ENCODE data around the gene DNAH10.

Gene DNAH10

DNA sequence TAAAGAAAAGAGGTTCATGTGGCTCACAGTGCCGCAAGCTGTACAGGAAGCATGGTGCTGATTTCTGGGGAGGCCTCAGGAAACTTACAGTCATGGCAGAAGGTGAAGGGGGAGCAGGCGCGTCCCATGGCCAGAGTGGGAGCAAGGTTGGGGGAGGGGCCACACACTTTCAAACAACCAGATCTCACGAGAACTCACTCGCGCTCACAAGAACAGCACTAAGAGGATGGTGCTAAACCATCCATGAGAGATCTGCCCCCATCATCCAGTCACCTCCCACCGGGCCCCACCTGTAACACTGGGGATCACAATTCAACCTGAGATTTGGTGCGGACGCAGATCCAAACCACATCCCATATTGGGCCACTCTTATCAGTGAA is 130.1 kb downstream of the DNAH10 start:
- Histone ChIP-seq H3K9me3 (ENCODE audit: control insufficient read depth, insufficient read depth, low read length) (no peaks in the 10 kb centered on the region), H3K36me3 (ENCODE audit: control insufficient read depth, insufficient read depth, low read length) (no peaks in the 10 kb centered on the region), H3K4me1 (ENCODE audit: control insufficient read depth, insufficient read depth, low read length) (no peaks in the 10 kb centered on the region), H3K9ac (ENCODE audit: low read depth, low read length) (no peak overlapping the region), H3K27me3 (ENCODE audit: control insufficient read depth, insufficient read depth, low read length) (no peaks in the 10 kb centered on the region), H3K4me3 (ENCODE audit: low read depth, low read length) (no peak overlapping the region)

DNA sequence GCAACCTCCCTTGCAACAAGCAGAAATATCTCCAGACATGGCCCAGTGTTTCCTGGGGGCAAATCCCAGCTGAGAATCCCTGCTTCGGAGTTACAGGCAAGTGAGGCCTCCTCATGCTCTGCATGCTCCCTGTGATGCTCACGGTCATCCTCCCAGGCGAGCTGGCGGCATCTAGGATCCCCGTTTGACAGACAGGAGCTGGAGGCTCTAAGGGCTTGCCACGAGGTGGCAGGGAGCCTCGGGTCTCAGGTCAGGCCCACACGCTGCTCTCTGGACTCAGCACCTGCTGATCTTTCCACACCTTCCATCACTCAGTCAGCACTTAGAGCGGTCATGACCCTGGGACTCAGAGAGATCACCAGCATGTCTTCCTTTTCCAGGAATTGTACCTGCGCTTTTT is 130.8 kb downstream of the DNAH10 start:
- no peak overlapping the region for H3K4me3 ChIP-seq (ENCODE audit: low read depth, low read length)
- H3K27me3 ChIP-seq (ENCODE audit: control insufficient read depth, insufficient read depth, low read length), result no peaks in the 10 kb centered on the region
- H3K36me3 ChIP-seq (ENCODE audit: control insufficient read depth, insufficient read depth, low read length), result no peaks in the 10 kb centered on the region
- no peaks in the 10 kb centered on the region for H3K4me1 ChIP-seq (ENCODE audit: control insufficient read depth, insufficient read depth, low read length)
- H3K9me3 ChIP-seq (ENCODE audit: control insufficient read depth, insufficient read depth, low read length), result no peaks in the 10 kb centered on the region
- H3K9ac ChIP-seq (ENCODE audit: low read depth, low read length), result no peak overlapping the region

DNA sequence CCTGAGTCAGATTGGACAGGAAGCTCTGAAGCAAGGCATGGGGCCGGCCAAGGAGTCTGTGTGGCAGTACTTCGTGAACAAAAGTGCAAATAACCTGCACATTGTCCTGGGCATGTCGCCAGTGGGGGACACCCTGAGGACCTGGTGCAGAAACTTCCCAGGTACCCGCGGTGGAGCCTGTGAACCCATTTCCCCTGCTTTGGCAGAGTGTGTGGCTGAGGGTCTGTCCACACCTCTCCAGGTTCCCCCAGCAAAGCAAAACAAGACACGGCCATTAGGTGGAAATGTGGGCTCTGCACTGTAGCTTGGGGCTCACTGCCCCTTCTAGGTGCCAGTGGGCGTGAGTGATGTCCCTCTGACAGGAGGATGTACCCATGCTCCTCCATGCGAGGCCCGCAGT is 131.2 kb downstream of the DNAH10 start:
- no peak overlapping the region for H3K9ac ChIP-seq (ENCODE audit: low read depth, low read length)
- H3K4me3 ChIP-seq (ENCODE audit: low read depth, low read length), result no peak overlapping the region
- H3K4me1 ChIP-seq (ENCODE audit: control insufficient read depth, insufficient read depth, low read length), result no peaks in the 10 kb centered on the region
- H3K9me3 ChIP-seq (ENCODE audit: control insufficient read depth, insufficient read depth, low read length), result no peaks in the 10 kb centered on the region
- no peaks in the 10 kb centered on the region for H3K27me3 ChIP-seq (ENCODE audit: control insufficient read depth, insufficient read depth, low read length)
- no peaks in the 10 kb centered on the region for H3K36me3 ChIP-seq (ENCODE audit: control insufficient read depth, insufficient read depth, low read length)

GRCh38 chr12:123894823-123895345 is 132.8 kb downstream of the DNAH10 start:
- H3K4me3 ChIP-seq (ENCODE audit: low read depth, low read length), result no peak overlapping the region
- H3K9me3 ChIP-seq (ENCODE audit: control insufficient read depth, insufficient read depth, low read length), result no peaks in the 10 kb centered on the region
- no peaks in the 10 kb centered on the region for H3K27me3 ChIP-seq (ENCODE audit: control insufficient read depth, insufficient read depth, low read length)
- no peaks in the 10 kb centered on the region for H3K36me3 ChIP-seq (ENCODE audit: control insufficient read depth, insufficient read depth, low read length)
- no peak overlapping the region for H3K9ac ChIP-seq (ENCODE audit: low read depth, low read length)
- H3K4me1 ChIP-seq (ENCODE audit: control insufficient read depth, insufficient read depth, low read length), result no peaks in the 10 kb centered on the region

DNA sequence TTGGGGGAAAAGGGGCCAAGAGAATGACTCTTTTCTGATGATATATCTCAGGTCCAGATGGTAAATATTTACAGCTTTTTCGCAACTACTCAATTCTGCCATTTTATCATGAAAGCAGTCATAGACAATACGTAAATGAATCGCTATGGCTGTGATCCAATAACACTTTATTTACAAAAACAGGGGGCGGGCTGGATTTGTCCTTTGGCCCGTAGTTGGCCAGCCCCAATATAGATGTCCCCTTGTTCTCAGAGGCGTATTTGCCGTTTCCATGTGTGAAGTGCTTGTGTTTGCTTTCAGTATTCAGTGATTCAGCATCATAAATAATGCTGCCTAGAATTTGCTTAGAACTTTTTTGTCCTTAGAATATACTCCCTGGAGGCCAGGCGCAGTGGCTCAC is 133.3 kb downstream of the DNAH10 start:
- Histone ChIP-seq H3K9ac (ENCODE audit: low read depth, low read length) (no peak overlapping the region), H3K4me1 (ENCODE audit: control insufficient read depth, insufficient read depth, low read length) (no peaks in the 10 kb centered on the region), H3K36me3 (ENCODE audit: control insufficient read depth, insufficient read depth, low read length) (no peaks in the 10 kb centered on the region), H3K4me3 (ENCODE audit: low read depth, low read length) (no peak overlapping the region), H3K9me3 (ENCODE audit: control insufficient read depth, insufficient read depth, low read length) (no peaks in the 10 kb centered on the region), H3K27me3 (ENCODE audit: control insufficient read depth, insufficient read depth, low read length) (no peaks in the 10 kb centered on the region)

DNA sequence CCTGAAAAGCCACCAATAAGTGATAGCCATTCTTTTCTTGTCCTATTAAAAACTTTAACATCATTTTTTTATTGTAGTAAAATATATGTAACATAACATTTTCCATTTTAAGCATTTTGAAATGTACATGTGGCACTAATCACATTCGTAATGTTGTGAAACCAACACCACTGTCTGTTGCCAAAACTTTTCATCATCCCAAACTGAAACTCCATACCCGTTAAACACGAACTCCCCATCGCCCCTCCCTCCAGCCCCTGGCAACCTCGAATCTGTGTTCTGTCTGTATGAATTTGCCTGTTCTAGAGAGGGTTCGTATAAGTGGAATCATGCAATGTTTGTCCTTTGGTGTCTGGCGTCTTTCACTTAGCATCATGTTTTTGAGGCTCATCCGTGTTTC is 134.7 kb downstream of the DNAH10 start:
- Histone ChIP-seq H3K4me1 (ENCODE audit: control insufficient read depth, insufficient read depth, low read length) (peaks cover 6% of the 10 kb centered on the region), H3K36me3 (ENCODE audit: control insufficient read depth, insufficient read depth, low read length) (no peaks in the 10 kb centered on the region), H3K9ac (ENCODE audit: low read depth, low read length) (no peak overlapping the region), H3K9me3 (ENCODE audit: control insufficient read depth, insufficient read depth, low read length) (no peaks in the 10 kb centered on the region), H3K27me3 (ENCODE audit: control insufficient read depth, insufficient read depth, low read length) (no peaks in the 10 kb centered on the region), H3K4me3 (ENCODE audit: low read depth, low read length) (no peak overlapping the region)

- Histone ChIP-seq H3K36me3 (ENCODE audit: control insufficient read depth, insufficient read depth, low read length) (no peaks in the 10 kb centered on the region), H3K9ac (ENCODE audit: low read depth, low read length) (no peak overlapping the region), H3K9me3 (ENCODE audit: control insufficient read depth, insufficient read depth, low read length) (no peaks in the 10 kb centered on the region), H3K4me3 (ENCODE audit: low read depth, low read length) (no peak overlapping the region), H3K4me1 (ENCODE audit: control insufficient read depth, insufficient read depth, low read length) (peaks cover 6% of the 10 kb centered on the region), H3K27me3 (ENCODE audit: control insufficient read depth, insufficient read depth, low read length) (no peaks in the 10 kb centered on the region)
Measured at GRCh38 chr12:123897221-123897620, 135.1 kb downstream of the DNAH10 start.

GRCh38 chr12:123898673-123899072 is 136.6 kb downstream of the DNAH10 start:
- Histone ChIP-seq H3K9me3 (ENCODE audit: control insufficient read depth, insufficient read depth, low read length) (no peaks in the 10 kb centered on the region), H3K9ac (ENCODE audit: low read depth, low read length) (no peak overlapping the region), H3K27me3 (ENCODE audit: control insufficient read depth, insufficient read depth, low read length) (peaks cover 2% of the 10 kb centered on the region), H3K4me3 (ENCODE audit: low read depth, low read length) (no peak overlapping the region), H3K4me1 (ENCODE audit: control insufficient read depth, insufficient read depth, low read length) (peaks cover 6% of the 10 kb centered on the region), H3K36me3 (ENCODE audit: control insufficient read depth, insufficient read depth, low read length) (no peaks in the 10 kb centered on the region)

GRCh38 chr12:123899368-123899767 is 137.3 kb downstream of the DNAH10 start:
- no peaks in the 10 kb centered on the region for H3K9me3 ChIP-seq (ENCODE audit: control insufficient read depth, insufficient read depth, low read length)
- H3K27me3 ChIP-seq (ENCODE audit: control insufficient read depth, insufficient read depth, low read length), result peaks cover 2% of the 10 kb centered on the region
- H3K9ac ChIP-seq (ENCODE audit: low read depth, low read length), result no peak overlapping the region
- peaks cover 6% of the 10 kb centered on the region for H3K4me1 ChIP-seq (ENCODE audit: control insufficient read depth, insufficient read depth, low read length)
- no peak overlapping the region for H3K4me3 ChIP-seq (ENCODE audit: low read depth, low read length)
- H3K36me3 ChIP-seq (ENCODE audit: control insufficient read depth, insufficient read depth, low read length), result no peaks in the 10 kb centered on the region

DNA sequence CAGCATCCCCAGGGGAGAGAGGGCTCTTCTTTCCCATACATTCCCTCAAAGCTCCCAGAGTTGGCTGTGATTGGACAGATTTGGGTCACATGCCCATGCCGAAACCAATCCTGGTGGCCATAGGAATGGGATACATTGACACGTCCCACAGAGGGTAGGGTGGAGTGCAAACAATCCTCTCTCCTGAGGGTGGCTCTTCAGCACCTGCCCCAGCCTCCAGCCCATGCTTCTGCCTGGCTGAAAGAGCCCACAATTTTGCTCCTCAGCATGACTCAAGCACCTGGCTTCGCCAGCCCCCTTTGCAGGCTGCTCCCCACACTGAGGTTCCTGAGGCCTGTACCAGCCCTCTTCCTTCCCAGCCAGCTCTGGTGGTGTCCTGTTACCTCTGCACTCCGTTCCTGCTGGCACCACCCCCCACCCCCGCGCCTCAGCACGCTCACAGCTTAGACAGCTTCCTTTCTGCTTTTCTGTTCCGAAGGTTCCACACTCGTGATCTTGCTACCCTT is 138.8 kb downstream of the DNAH10 start:
- Histone ChIP-seq H3K4me1 (ENCODE audit: control insufficient read depth, insufficient read depth, low read length) (peaks cover 6% of the 10 kb centered on the region), H3K27me3 (ENCODE audit: control insufficient read depth, insufficient read depth, low read length) (peaks cover 2% of the 10 kb centered on the region), H3K9ac (ENCODE audit: low read depth, low read length) (no peak overlapping the region), H3K9me3 (ENCODE audit: control insufficient read depth, insufficient read depth, low read length) (no peaks in the 10 kb centered on the region), H3K36me3 (ENCODE audit: control insufficient read depth, insufficient read depth, low read length) (no peaks in the 10 kb centered on the region), H3K4me3 (ENCODE audit: low read depth, low read length) (no peak overlapping the region)

- H3K4me1 ChIP-seq (ENCODE audit: control insufficient read depth, insufficient read depth, low read length), result peaks cover 6% of the 10 kb centered on the region
- no peak overlapping the region for H3K4me3 ChIP-seq (ENCODE audit: low read depth, low read length)
- no peaks in the 10 kb centered on the region for H3K36me3 ChIP-seq (ENCODE audit: control insufficient read depth, insufficient read depth, low read length)
- H3K27me3 ChIP-seq (ENCODE audit: control insufficient read depth, insufficient read depth, low read length), result peaks cover 2% of the 10 kb centered on the region
- H3K9me3 ChIP-seq (ENCODE audit: control insufficient read depth, insufficient read depth, low read length), result no peaks in the 10 kb centered on the region
- H3K9ac ChIP-seq (ENCODE audit: low read depth, low read length), result no peak overlapping the region
Measured at GRCh38 chr12:123902821-123903220, 140.7 kb downstream of the DNAH10 start.

GRCh38 chr12:123903301-123904065 is 141.4 kb downstream of the DNAH10 start:
- H3K36me3 ChIP-seq (ENCODE audit: control insufficient read depth, insufficient read depth, low read length), result no peaks in the 10 kb centered on the region
- peaks cover 2% of the 10 kb centered on the region for H3K27me3 ChIP-seq (ENCODE audit: control insufficient read depth, insufficient read depth, low read length)
- no peaks in the 10 kb centered on the region for H3K9me3 ChIP-seq (ENCODE audit: control insufficient read depth, insufficient read depth, low read length)

More at GRCh38 chr12:123903301-123904065, 141.4 kb downstream of the DNAH10 start:
- Histone ChIP-seq H3K4me3 (ENCODE audit: low read depth, low read length) (no peak overlapping the region), H3K9ac (ENCODE audit: low read depth, low read length) (no peak overlapping the region), H3K4me1 (ENCODE audit: control insufficient read depth, insufficient read depth, low read length) (peaks cover 6% of the 10 kb centered on the region)

All from iPS-15b (cell line).